HEK293 (cell line): Measurements from ENCODE around the gene EPHB1.

Experiments
- CTCF ChIA-PET: fragments of 350-600 bp; formaldehyde crosslinking; extraction: SDS; loops from one replicate; lab custom pipeline; 2021; ENCODE audit warnings: antibody characterized with exemption; lab: Yijun Ruan, JAX
- POLR2A ChIA-PET: fragments of 300-600 bp; formaldehyde crosslinking; extraction: SDS; loops from one replicate; lab custom pipeline; 2020; ENCODE audit warnings: antibody characterized with exemption, inconsistent platforms; lab: Yijun Ruan, JAX
- H3K27ac ChIP-seq: fragments of 200-500 bp; sonication (Bioruptor generic); 2 replicates; pipeline ENCODE4 v1.5.1; 2014; ENCODE audit warnings: low read depth, low read length, control low read depth, inconsistent platforms; ENCODE audit errors: extremely low read depth
- H3K36me3 ChIP-seq, 2 experiments: fragments of 200-500 bp in 1 of 2; sonication (Bioruptor generic) in 1 of 2; 1 replicate in 1 of 2; 2 replicates in 1 of 2; pipeline ENCODE4 v1.5.1; 2014 to 2017; ENCODE audit warnings: inconsistent platforms in 2 of 2, low read length in 2 of 2; ENCODE audit not compliant: control insufficient read depth in 2 of 2, insufficient read depth in 1 of 2
- H3K4me1 ChIP-seq: fragments of 200-500 bp; sonication (Bioruptor generic); 2 replicates; pipeline ENCODE4 v1.5.1; 2014; ENCODE audit warnings: mild to moderate bottlenecking, low read length, inconsistent platforms; ENCODE audit not compliant: control insufficient read depth, insufficient read depth
- H3K4me3 ChIP-seq: 2 replicates; pipeline ENCODE4 v1.5.1; 2011; ENCODE audit warnings: low read depth, mild to moderate bottlenecking, control low read depth, low read length, moderate library complexity
- H3K9me3 ChIP-seq: fragments of 200-500 bp; sonication (Bioruptor generic); 2 replicates; pipeline ENCODE4 v1.5.1; 2014; ENCODE audit warnings: low read depth, low read length, inconsistent platforms; ENCODE audit not compliant: control insufficient read depth, insufficient read depth
- MEIS1 ChIP-seq: sonication (generic); formaldehyde crosslinking; IDR thresholded peaks from 2 replicates; pipeline ENCODE4 v1.8.1; 2022; ENCODE audit warnings: missing genetic modification reagents, mild to moderate bottlenecking, borderline replicate concordance
- PRDM4 ChIP-seq: fragments of 450-650 bp; formaldehyde crosslinking; IDR thresholded peaks from 2 replicates; pipeline ENCODE4 v1.5.1; 2017; ENCODE audit warnings: missing biosample characterization, missing genetic modification characterization
- TCF7L2 ChIP-seq: IDR thresholded peaks from 2 replicates; pipeline ENCODE4 v1.6.1; 2011; ENCODE audit warnings: low read depth, mild to moderate bottlenecking, inconsistent platforms, low read length, moderate library complexity, borderline replicate concordance
- TRIM28 ChIP-seq: IDR thresholded peaks from 2 replicates; pipeline ENCODE4 v1.6.1; 2011; ENCODE audit warnings: low read length, control low read depth, borderline replicate concordance
- ZNF175 ChIP-seq: fragments of 450-650 bp; formaldehyde crosslinking; IDR thresholded peaks from 2 replicates; pipeline ENCODE4 v1.5.1; 2016; ENCODE audit warnings: missing biosample characterization, missing genetic modification characterization
- ZNF23 ChIP-seq: fragments of 450-650 bp; formaldehyde crosslinking; IDR thresholded peaks from 2 replicates; pipeline ENCODE4 v1.5.1; 2016; ENCODE audit warnings: missing biosample characterization, missing genetic modification characterization, borderline replicate concordance
- ZNF302 ChIP-seq: fragments of 450-650 bp; formaldehyde crosslinking; IDR thresholded peaks from 2 replicates; pipeline ENCODE4 v1.5.1; 2016; ENCODE audit warnings: missing biosample characterization, missing genetic modification characterization, low read depth
- ZNF324 ChIP-seq: fragments of 450-650 bp; formaldehyde crosslinking; IDR thresholded peaks from 2 replicates; pipeline ENCODE4 v1.5.1; 2016; ENCODE audit warnings: missing biosample characterization, missing genetic modification characterization
- ZNF391 ChIP-seq: fragments of 450-650 bp; formaldehyde crosslinking; IDR thresholded peaks from 2 replicates; pipeline ENCODE4 v1.5.1; 2016; ENCODE audit warnings: low read depth, missing biosample characterization, missing genetic modification characterization, borderline replicate concordance
- ZNF398 ChIP-seq: fragments of 450-650 bp; formaldehyde crosslinking; IDR thresholded peaks from 2 replicates; pipeline ENCODE4 v1.5.1; 2017; ENCODE audit warnings: missing biosample characterization, missing genetic modification characterization
- ZNF555 ChIP-seq: fragments of 450-650 bp; formaldehyde crosslinking; conservative IDR thresholded peaks from 2 replicates; pipeline ENCODE4 v1.5.1; 2017; ENCODE audit warnings: missing biosample characterization, mild to moderate bottlenecking, missing genetic modification characterization, inconsistent platforms
- ZNF571 ChIP-seq: fragments of 450-650 bp; formaldehyde crosslinking; IDR thresholded peaks from 2 replicates; pipeline ENCODE4 v1.5.0; 2017; ENCODE audit warnings: missing biosample characterization, missing genetic modification characterization
- ZNF600 ChIP-seq: fragments of 450-650 bp; formaldehyde crosslinking; IDR thresholded peaks from 2 replicates; pipeline ENCODE4 v1.5.1; 2016; ENCODE audit warnings: missing biosample characterization, missing genetic modification characterization
- ZNF621 ChIP-seq: fragments of 450-650 bp; formaldehyde crosslinking; IDR thresholded peaks from 2 replicates; pipeline ENCODE4 v1.5.1; 2017; ENCODE audit warnings: missing biosample characterization, missing genetic modification characterization
- TF ChIP-seq, protein P1 (sequence below): fragments of 450-650 bp; formaldehyde crosslinking; IDR thresholded peaks from 2 replicates; pipeline ENCODE4 v1.5.1; 2017; ENCODE audit warnings: missing biosample characterization, missing genetic modification characterization
- TF ChIP-seq, protein P2 (sequence below): fragments of 450-650 bp; formaldehyde crosslinking; IDR thresholded peaks from 2 replicates; pipeline ENCODE4 v1.5.1; 2017; ENCODE audit warnings: missing biosample characterization, missing genetic modification characterization

Gene EPHB1

DNA sequence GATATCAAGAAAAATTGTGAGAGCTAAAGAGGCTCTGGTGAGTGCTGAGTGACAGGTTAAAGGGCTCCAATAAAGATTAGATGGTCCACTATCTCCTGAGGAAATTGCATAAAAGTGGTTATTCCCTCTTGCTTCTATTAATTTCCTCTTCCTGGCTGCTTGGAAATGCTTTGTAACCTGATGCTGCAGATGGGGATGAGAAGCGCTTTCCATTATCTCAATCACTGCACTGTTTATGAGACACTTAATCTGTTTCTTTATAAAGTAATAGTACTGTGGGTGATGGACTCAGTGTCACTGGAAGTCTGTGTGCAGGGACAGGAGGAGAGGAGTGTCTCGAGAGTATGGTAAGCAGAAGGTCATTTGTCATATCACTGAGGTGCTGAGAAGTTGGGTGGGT lies 305.3 kb downstream of the EPHB1 start:
- H3K4me1 ChIP-seq, result no peaks in the 10 kb centered on the region
- H3K4me3 ChIP-seq, result no peak overlapping the region
- H3K36me3 ChIP-seq, result no peaks in the 10 kb centered on the region
- ChIA-PET POLR2A (no interaction called here), CTCF (interaction anchor here (1.3 kb wide), 1 partner anchor 404 kb away, joined by 5 read pairs; no protein-coding TSS in a partner anchor)
- no peaks in the 10 kb centered on the region for H3K9me3 ChIP-seq
- TF ChIP-seq TCF7L2, result peak; percentile 68
- TF ChIP-seq, protein P1, sequence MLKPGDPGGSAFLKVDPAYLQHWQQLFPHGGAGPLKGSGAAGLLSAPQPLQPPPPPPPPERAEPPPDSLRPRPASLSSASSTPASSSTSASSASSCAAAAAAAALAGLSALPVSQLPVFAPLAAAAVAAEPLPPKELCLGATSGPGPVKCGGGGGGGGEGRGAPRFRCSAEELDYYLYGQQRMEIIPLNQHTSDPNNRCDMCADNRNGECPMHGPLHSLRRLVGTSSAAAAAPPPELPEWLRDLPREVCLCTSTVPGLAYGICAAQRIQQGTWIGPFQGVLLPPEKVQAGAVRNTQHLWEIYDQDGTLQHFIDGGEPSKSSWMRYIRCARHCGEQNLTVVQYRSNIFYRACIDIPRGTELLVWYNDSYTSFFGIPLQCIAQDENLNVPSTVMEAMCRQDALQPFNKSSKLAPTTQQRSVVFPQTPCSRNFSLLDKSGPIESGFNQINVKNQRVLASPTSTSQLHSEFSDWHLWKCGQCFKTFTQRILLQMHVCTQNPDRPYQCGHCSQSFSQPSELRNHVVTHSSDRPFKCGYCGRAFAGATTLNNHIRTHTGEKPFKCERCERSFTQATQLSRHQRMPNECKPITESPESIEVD (tag by site-specific recombination), result peak; percentile 41; the same call in 1 of the 2 replicates
- TF ChIP-seq ZNF23 (tag by site-specific recombination), result no peak
- 0 out of 2 replicates have a peak, but pooled peaks have one; percentile 45 for TF ChIP-seq PRDM4 (tag by site-specific recombination)
- TF ChIP-seq, all 188 proteins: peak for 3
- no peak overlapping the region for H3K27ac ChIP-seq

- ChIA-PET CTCF (interaction anchor here (0.5 kb wide), 1 partner anchor 11 kb away, joined by 8 read pairs; no protein-coding TSS in a partner anchor), POLR2A (no interaction called here)
- no peaks in the 10 kb centered on the region for H3K36me3 ChIP-seq
- H3K27ac ChIP-seq, result no peak overlapping the region
- H3K4me3 ChIP-seq, result no peak overlapping the region
- TF ChIP-seq TRIM28, result no peak
- no peak for TF ChIP-seq ZNF391 (tag by site-specific recombination)
- no peak for TF ChIP-seq ZNF302 (tag by site-specific recombination)
- no peak for TF ChIP-seq MEIS1
- TF ChIP-seq ZNF621 (tag by site-specific recombination), result no peak
- TF ChIP-seq ZNF398 (tag by site-specific recombination), result no peak
- TF ChIP-seq ZNF324 (tag by site-specific recombination), result no peak
- TF ChIP-seq ZNF600 (tag by site-specific recombination), result no peak
- TF ChIP-seq, protein P2, sequence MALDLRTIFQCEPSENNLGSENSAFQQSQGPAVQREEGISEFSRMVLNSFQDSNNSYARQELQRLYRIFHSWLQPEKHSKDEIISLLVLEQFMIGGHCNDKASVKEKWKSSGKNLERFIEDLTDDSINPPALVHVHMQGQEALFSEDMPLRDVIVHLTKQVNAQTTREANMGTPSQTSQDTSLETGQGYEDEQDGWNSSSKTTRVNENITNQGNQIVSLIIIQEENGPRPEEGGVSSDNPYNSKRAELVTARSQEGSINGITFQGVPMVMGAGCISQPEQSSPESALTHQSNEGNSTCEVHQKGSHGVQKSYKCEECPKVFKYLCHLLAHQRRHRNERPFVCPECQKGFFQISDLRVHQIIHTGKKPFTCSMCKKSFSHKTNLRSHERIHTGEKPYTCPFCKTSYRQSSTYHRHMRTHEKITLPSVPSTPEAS, result no peak
- no peak for TF ChIP-seq ZNF555 (tag by site-specific recombination)
- TF ChIP-seq ZNF571 (tag by site-specific recombination), result no peak
- no peak for TF ChIP-seq ZNF175
- no peaks in the 10 kb centered on the region for H3K9me3 ChIP-seq
- H3K4me1 ChIP-seq, result no peaks in the 10 kb centered on the region
Measured at GRCh38 chr3:135103917-135104316, 308.9 kb downstream of the EPHB1 start.
